Activated T-cell treated with anti-CD3 and anti-CD28 coated beads for 1 hour (primary cell): ENCODE results near the gene KIF16B.

Source experiments
- DNase-seq: peaks from one replicate; pipeline ENCODE4 v3.0.0-alpha.2; 2020; ENCODE audit warnings: low read depth

Gene KIF16B

DNA sequence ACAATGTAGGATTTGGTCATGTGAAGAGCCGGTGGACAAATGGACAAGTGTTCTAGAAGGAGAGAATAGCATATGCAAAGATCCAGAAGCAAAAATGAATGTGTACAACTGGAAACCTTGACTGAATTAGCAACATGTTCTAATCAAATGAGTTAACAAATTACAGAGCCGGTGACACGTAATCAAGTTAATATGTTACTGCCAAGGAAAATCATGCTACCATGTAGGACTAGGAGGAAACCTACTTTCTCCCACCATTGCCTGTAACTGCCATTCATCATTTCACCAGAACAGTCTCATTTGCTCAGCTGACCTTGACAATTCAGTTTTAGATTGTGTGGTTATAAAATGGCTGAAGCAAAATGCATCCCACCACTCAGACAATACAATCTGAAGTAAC lies 179.4 kb downstream of the KIF16B start:
- DNase-seq, result no peak

DNA sequence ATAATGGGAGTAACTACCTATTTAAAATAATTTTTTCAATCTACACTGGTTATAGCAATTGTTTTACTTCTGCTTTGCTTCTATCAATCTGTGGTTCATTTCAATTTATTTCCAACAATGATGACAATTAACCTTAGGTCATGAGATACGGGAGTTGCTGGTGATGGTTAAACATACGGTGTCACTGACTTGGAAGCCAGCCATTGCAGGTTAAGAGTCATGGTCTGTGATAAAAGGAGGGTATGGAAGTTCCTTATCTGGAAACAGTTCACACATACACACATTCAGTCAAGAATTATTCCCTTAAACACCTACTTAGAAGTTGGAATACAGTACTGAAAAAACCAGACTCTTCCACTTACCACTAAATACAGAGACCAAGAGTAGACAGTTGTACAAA lies 180.0 kb downstream of the KIF16B start:
- no peak for DNase-seq

DNA sequence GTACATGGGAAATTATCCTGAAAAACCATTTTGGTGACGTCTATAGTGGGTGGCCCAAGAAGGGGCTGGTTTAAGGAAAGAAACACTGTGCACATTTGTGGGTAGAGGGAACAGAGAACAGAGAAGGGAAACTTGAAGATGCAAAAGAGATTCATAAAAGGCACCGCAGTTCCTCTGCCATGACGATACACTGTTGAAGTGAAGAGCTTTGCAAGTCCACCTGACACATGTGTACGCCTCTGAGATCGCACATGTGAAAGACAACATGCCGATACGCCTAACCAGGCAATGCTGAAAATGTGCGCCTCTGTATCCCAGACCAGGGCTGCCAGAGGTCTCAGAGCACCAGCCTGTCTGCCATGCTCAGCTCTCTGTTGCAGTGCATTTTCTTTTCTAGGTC lies 180.9 kb downstream of the KIF16B start:
- DNase-seq, result no peak

DNA sequence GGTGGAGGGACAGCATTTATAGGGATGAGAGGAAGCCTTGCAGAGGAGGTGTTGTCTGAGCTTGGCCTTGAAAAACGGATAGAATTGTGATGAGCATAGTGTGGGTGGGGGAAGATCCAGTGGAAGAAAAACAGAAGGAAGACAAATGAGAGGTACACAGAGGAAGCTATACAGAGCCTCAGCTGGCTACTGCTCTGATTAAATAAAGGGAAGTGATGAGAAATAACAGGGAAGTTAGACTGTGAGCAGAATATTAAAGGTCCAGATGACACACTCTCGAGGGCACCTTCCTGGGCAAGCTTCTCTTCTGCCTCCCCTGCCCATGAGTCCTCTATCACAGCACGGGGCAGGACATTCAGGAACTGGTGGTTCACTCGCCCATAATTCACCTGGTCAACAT lies 182.3 kb downstream of the KIF16B start:
- DNase-seq, result no peak

DNA sequence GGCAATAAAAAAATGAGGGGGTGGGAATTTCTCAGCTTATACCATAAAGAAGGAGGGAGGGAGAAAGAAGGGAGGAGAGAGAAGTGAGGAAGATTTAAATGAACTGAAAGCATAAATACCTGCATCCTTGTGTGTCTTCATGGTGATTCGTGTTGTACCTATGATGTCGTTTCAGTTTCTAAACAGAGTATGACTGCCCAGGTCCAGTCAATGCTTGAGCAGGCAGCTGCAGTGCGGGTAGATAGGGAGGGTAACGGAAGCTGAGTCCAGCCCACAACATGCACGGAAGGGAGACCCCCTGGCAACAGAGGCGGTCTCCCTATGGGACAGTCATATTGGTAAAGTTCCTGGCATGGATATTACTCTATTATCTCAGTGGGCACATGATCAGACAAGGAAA lies 184.5 kb downstream of the KIF16B start:
- DNase-seq, result no peak

DNA sequence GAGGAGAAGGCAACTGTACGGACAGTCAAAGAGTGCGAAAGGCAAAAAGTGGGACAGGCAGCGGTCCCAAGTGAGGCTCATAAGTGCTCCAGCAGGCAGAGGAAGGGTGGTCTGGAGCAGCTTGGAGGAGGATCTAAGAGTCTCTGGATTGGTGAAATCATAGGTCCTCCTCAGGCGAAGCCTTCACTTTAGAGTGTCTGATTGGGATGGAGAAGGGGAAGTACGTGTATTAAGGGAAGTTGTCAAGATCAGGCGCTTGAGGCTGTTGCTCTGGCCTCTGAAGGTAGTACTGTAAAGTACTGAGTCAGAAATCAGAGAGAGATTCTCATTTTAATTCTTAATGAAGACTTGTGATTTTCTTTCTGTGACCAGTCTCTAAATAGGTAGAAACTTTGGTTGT lies 185.6 kb downstream of the KIF16B start:
- DNase-seq, result no peak

DNA sequence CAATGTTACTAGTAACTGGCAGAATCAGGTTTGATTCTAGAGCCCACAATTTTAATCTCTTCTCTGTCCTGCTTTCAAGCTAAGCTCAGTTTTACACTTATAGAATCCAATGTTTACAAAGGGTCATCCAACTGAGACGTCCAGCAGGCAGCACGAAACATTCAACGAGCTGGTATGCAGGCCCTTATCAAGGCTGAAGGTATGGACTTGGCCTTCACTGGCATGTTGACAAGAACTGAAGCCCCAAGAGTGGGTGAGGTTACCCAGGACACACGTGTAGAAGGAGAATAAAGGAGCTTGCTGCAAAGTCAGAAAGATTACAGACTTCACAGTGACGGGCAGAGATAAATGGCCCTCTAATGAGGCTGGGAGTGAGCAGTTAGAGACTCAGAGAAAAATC lies 187.4 kb downstream of the KIF16B start:
- DNase-seq, result no peak

DNA sequence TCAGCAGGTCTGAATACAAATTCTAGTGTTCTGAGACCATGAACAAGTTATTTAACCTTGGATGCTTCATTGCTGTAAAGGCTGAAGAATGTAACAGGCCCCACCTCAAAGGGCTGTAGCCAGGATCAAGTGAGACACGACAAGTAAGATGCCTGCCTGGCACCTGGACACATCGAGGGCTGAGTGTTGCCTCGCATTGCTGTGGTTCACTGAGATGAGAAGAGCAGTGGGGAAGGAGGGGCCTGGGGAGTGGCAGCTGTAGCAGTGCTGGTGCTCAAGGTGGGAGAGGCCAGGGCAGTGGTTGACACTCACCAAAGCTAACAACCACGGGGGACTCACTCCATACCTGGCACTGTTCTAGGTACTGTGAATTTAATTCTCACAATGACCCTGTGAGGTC lies 187.8 kb downstream of the KIF16B start:
- DNase-seq, result no peak

DNA sequence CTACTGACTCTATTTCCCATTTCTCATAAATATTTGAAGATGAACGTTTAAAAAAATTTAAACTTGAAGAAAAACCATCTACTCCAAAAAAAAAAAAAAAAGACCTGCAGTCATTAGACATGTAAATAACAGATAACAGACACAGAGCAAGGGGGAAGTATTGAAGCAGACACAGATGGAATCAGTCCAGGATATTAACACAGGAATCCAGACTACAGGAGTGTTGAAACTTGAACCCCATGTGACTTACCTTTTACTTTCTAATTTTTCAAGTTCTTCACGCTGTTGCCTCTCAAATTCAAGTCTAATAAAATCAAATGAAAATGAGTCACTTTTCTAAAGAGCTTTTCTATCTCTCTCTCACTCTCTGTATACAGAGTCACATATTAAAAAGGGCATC lies 191.8 kb downstream of the KIF16B start:
- no peak for DNase-seq

DNA sequence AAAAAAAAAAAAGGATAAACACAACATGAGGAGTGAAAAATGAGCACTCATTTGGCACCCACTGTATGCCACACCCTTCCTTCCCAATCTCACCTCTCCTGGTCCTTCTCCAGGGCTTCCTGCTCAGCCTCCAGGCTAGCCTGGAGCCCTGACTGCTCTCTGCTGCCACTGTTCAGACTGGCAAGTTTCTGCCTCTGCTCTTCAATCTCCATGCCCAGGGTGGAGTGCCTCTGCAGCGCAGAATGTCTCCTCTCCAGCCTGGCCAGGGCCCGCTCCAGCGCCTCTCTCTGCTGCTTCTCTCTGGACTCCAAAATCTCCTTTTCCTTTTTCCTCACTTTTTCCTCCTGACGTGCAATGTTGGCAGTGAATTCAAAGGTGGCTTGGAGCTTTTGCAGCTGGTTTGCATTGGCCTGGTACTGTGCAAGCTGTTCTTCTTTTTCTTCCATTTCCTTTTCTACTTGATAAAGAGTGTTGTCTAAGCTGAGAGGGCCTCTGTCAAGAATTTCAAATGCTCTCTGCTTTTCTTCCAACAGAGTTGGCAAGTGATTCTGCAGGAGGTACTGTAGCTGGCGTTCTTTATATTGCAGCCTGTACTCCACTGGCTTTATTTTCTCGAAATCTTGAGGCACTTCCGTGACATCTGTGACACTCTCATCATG lies 194.4 kb downstream of the KIF16B start:
- DNase-seq, result no peak

DNA sequence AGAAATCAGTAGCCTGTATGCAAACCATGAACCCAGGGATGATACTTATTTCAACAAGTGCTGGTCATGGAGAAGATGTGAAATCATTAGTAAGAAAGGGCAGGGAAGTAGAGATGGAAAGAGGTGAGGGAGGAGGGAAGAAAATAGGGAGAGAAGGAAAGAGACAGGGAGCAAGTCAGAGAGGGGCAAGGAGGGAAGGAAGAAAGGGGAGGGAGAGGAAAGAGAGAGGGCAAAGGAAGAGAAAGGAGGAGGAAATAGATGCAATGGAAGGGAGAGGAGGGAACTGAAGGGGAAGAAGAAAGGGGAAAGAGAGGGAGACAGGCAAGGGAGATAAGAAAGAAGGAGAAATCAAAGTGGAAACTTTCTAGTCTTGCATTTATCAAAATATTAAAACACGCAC lies 195.1 kb downstream of the KIF16B start:
- no peak for DNase-seq

DNA sequence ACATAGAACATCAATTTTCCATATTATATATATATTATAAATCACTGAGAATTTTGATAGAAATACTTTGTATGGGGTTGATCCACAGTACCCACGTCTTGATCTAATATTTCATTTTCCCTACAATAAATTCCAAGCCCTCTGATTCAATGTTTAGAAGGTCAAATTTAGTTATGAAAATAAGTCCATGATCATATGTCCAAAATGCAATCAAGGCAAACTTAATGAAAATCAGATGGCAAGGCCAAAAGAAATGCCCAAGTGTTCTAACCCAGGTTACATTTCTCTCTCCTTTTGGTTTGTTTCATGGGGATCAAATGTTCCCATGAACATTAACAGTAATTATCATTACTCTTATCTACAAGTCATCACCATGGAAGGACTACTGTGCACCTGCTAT lies 203.8 kb downstream of the KIF16B start:
- no peak for DNase-seq

DNA sequence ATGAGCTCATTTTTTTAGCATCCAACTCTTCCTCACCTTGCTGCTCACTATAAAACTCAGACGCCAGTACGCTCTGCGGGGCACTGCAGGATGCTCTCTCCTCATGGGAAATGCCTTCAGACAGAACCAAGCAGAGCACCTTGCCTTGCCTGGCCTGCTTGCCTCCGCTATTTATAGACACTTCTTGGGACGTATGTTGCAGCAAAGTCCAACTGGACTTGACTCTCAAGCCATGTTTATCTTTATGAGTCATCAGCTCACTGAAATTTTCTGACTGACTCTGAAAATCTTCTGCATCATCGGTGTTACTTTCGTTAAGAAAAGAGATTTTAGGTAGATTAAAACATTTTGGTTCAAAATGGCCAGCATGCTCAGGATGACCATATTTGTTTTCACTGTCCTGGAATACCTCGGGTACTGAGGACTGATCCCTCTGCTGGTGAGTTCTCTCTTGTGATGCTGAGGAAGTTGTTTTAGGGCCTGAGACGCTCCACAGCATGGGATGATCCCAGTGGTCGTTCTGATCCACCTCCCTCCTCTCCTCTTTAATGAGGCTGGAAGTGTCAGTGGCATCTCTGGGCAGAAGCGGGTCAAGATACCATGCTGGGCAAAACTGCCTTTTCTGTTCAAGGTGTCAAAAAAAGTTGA lies 204.5 kb downstream of the KIF16B start:
- no peak for DNase-seq

DNA sequence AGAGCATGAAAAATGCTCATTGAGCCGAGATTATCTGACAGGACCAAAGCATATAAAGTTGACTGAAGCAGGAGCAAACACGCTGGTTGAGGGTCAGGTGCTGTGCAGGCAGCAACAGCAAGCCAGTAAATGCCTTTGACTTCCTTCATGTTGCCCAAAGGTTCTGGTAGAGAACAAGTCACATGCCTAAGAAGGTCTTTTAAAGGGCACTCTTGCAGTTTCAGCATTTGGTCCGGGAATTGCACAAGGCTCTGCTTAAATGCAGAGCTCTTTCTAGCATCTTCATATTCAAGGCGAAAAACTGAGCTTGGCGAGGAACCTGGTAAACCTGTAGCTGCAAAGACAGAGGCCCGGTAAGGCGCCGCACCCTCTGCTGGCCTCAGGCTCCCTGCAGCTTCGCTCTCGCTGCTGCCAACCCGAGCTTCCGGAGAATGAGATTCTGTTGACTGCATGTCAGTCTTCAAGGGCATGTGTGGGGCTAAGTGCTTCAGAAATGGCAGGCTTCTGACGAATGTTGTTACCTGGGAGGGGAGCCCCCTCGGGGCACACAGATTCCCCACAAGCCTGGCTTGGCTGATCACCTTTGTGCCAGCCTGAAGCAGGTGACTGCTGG lies 205.2 kb downstream of the KIF16B start:
- no peak for DNase-seq

DNA sequence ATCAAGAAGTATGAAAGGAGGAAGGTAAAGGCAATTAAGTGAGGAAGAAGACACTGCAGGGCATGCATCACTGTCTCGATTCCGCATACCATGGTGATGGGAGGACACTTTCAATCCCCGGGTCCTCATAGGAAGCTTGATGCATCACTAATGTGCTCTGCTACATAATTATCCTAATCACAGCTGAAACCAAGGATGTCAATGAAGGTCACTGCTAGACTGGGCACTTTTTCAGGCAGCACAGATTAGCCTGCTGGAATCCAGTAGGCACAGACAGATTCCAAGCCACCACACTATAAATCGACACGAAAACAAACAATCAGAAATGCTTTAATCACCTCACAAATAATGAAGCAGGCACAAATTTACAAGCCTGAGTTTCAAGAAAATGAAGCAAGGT lies 206.7 kb downstream of the KIF16B start:
- no peak for DNase-seq

DNA sequence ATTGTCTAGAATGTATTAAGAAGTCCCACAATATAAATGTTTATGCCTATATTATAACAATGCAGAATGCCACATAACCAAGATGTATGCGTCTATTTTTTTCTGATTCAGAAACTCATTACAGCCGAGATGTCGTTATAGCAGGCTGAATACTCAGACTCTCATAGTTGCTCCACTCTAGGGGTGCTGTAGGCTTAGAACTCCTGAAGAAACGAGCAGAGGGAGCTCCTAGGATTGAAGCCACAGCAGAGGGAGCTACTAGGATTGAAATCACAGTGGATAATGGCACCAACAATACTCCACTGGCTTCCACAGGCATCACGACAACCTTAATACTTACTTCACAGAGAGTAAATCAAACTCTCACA lies 208.9 kb downstream of the KIF16B start:
- DNase-seq, result no peak

DNA sequence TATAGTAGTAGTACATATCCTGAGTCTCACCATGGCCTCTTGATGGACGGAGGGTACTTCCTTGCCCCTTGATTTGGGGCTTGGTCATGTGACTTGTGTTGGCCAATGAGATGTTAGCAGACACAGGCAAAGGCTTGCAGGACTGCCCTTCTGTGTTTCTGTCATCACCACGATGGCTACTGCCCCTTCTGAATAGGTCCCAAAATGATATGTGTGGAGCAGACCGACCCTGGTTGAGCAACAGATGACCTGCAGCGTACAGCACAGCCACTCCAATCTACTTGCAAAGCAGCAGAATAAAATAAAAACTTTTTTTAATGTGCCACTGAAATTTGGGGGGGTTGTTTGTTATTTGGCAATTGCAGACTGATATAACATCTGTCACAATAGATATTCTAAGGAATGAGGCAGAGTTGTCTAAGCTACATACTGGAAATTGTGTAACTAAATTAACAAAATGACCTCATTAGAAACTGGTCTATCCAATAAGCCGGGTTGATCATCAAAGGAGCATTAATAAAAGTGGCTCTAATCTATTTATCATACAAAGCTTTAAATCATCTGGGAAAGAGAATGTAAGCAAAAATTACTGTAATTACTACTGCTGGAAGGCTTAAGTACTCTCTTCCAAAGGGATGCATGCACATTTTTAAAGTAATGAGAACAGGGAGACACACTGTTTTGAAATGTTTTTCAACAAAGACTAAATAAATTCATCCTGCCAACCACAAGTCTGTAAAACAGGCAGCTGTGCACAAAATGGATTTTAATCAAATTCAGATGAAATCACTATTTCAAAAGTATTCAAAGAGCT lies 209.5 kb downstream of the KIF16B start:
- no peak for DNase-seq

DNA sequence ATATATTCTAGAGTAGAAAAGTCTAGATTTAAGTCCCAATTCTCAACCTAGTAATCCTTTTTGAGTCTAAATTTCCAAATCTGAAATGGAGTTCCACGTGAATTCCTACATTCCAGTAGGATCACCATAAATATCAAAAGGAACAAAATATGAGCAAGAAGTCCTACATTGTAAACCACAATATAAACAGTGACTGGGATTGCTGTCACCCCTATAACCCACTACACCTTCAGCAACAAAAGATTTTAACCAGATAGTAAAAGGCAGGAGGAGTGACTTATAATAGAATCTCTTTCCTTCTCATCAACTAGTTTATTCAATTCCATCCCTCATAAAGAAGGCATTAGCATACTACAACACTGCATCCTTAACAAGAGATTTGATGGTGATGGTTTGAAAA lies 210.6 kb downstream of the KIF16B start:
- DNase-seq, result no peak

DNA sequence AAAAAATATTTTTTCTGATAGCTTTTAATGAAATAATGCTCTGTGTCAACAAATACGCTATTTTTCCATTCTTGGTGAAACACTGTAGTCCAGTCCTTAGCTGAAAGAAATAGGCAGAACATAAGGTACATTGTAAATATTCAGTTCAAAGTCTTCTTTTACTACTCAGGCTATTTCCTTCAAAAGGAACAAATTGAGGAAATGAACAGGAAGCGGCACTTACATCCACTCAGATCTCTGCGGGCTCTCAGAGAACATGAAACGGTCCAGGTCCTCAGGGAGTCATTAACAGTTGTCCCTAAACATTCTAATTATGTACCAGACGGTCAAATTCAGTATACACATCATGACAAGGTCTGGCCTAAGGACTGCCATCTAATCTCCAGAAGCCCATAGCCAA lies 212.6 kb downstream of the KIF16B start:
- no peak for DNase-seq

DNA sequence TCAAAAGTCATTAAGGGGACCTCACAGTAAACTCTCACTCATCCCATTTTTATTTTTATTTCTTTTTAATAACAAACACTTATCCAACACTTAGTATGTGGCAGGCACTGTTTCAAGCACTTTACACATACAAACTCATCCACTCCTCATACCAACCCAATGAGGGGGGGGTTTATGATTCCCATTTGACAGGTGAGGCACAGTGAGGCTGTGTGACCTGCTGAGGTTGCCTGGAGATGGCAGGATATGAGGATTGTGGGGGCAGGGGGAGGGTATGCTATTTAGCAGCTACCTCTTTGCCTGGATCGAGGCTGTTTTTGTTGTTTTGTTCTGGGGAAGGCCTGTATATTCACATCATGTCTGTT lies 219.8 kb downstream of the KIF16B start:
- DNase-seq, result no peak

DNA sequence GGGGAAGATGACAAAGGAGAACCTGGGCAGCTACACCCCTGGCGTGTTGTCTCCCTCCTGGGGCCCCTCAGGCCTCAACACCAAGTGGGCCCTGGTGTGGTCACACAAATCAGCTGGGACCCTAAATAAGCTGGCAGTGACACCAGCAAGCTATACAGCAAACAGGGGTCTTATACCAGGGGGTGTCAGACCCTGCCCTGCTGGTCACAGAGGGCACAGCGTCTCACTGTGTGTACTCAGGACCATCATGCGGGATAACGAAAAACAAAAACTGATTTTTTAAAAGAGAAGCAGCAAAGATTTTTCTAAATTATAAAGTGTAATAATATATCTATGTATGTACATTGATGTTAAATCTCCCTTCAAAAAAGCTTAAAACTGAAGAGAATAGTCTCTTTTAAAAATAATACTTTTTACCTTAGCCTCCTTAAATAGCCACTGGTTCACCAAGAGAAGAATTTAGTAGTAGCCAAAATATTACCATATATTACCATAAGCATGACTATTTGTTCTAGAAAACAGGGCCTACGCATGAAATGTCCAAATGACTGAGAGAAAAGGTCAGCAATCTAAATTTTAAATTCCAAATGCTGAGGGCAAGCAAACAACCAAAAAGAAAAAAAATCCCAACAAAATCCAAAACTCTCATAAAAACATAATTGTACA lies 220.4 kb downstream of the KIF16B start:
- DNase-seq, result no peak

DNA sequence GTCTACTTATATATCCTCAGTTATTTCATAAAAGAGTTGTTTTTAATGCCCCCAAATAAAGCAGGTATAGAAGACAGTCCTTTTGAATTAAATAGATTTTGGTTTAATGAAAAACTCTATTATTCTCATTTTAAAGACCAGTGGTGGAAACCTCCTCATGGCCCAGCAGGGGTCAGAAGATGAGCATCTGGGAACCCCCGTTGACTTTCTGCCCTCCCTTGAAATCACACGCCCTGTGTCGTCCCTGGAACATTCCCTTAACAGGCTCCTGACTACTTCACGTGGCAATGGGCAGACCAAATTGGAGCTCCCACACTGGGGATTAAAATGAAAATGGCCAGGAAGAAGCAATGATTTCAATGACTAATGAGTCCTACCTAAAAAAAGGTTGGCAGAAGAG lies 220.9 kb downstream of the KIF16B start:
- no peak for DNase-seq

DNA sequence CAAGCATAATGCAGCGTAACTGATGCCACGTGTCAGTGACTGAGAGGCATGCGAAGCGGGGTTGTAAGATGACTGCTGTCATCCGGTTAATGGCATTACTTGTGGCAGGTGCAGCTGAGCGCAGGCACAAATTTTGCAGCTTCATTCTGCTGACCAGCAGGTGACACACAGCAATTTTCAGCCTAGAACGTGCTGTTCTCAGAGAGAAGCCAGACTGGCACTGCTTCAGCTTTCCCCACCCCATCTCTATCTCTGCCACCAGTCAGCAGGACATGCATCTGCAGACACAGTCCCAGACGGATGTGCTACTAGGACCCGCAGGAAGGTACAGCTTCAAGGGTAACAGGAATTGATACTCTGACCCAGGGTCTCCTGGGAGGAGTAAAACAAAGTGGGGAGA lies 221.8 kb downstream of the KIF16B start:
- no peak for DNase-seq
